NB4 (cell line): ENCODE measurements around the gene KLK3.

ENCODE experiments used
- MYC ChIP-seq: IDR thresholded peaks from 2 replicates; pipeline ENCODE4 v1.6.1; 2011; ENCODE audit warnings: low read depth, low read length
- TF ChIP-seq, protein P1 (sequence below): IDR thresholded peaks from one replicate; pipeline ENCODE4 v1.5.1; 2012; ENCODE audit warnings: low read depth, low read length

DNA sequence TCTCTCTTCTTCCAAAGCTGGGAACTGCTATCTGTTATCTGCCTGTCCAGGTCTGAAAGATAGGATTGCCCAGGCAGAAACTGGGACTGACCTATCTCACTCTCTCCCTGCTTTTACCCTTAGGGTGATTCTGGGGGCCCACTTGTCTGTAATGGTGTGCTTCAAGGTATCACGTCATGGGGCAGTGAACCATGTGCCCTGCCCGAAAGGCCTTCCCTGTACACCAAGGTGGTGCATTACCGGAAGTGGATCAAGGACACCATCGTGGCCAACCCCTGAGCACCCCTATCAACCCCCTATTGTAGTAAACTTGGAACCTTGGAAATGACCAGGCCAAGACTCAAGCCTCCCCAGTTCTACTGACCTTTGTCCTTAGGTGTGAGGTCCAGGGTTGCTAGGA, 5.1 kb downstream of the KLK3 start:
- TF ChIP-seq, protein P1, sequence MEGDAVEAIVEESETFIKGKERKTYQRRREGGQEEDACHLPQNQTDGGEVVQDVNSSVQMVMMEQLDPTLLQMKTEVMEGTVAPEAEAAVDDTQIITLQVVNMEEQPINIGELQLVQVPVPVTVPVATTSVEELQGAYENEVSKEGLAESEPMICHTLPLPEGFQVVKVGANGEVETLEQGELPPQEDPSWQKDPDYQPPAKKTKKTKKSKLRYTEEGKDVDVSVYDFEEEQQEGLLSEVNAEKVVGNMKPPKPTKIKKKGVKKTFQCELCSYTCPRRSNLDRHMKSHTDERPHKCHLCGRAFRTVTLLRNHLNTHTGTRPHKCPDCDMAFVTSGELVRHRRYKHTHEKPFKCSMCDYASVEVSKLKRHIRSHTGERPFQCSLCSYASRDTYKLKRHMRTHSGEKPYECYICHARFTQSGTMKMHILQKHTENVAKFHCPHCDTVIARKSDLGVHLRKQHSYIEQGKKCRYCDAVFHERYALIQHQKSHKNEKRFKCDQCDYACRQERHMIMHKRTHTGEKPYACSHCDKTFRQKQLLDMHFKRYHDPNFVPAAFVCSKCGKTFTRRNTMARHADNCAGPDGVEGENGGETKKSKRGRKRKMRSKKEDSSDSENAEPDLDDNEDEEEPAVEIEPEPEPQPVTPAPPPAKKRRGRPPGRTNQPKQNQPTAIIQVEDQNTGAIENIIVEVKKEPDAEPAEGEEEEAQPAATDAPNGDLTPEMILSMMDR = no peak
- no peak for TF ChIP-seq MYC
